CD4-positive, alpha-beta T cell (primary cell): Measurements from ENCODE around the gene STX11. TPM values are rescaled to one million over a fixed set of nuclear protein-coding genes. Genes with fewer than 3 reads are reported as not detected.
"Not testable (repeated sequence)": the region's sequence is repeated elsewhere in the genome, so short reads cannot be mapped to it uniquely, and the experiment has no call there.

Source experiments
- ATAC-seq: fragments of 200-7000 bp; cut with Tn5 transposase; one replicate; pipeline ENCODE4 v1.10.0; 2022; ENCODE audit warnings: mild to moderate bottlenecking; ENCODE audit not compliant: poor library complexity
- CTCF ChIA-PET: fragments of 350-600 bp; sonication (Branson Sonifier 250); formaldehyde crosslinking; loops from one replicate; lab custom pipeline; 2021; ENCODE audit warnings: antibody characterized with exemption, inconsistent platforms; lab: Charles Lee
- POLR2A ChIA-PET: fragments of 350-600 bp; sonication (Branson Sonifier 250); formaldehyde crosslinking; loops from one replicate; lab custom pipeline; 2021; ENCODE audit warnings: antibody characterized with exemption, inconsistent platforms; lab: Charles Lee
- DNase-seq, 14 experiments: peaks; one replicate each; pipeline ENCODE4 v3.0.0-alpha.2; 2013 to 2020; ENCODE audit warnings: mixed read lengths in 2 of 14
- H3K27ac ChIP-seq, 2 donors: one replicate each; pipeline versions ENCODE4 v1.5.1 to v1.7.0; 2013; ENCODE audit warnings: low read length in 2 of 2, low read depth in 1 of 2, mild to moderate bottlenecking in 1 of 2
- H3K27me3 ChIP-seq, 2 experiments: 1 replicate in 1 of 2; 2 replicates in 1 of 2; pipeline versions ENCODE4 v1.6.1 to v1.7.0; 2013; ENCODE audit warnings: low read length in 2 of 2, control low read depth in 1 of 2, mild to moderate bottlenecking in 1 of 2, moderate library complexity in 1 of 2; ENCODE audit not compliant: insufficient read depth in 2 of 2, control insufficient read depth in 1 of 2
- H3K36me3 ChIP-seq: one replicate; pipeline ENCODE4 v1.6.1; 2013; ENCODE audit warnings: low read length, control low read depth; ENCODE audit not compliant: insufficient read depth
- H3K4me1 ChIP-seq: one replicate; pipeline ENCODE4 v1.6.1; 2013; ENCODE audit warnings: low read length, control low read depth; ENCODE audit not compliant: insufficient read depth
- H3K4me3 ChIP-seq: one replicate; pipeline ENCODE4 v1.5.1; 2013; ENCODE audit warnings: mild to moderate bottlenecking, low read length, moderate library complexity
- H3K9me3 ChIP-seq, 2 experiments: 1 replicate in 1 of 2; 2 replicates in 1 of 2; pipeline versions ENCODE4 v1.6.1 to v1.7.0; 2013; ENCODE audit warnings: low read length in 2 of 2, mild to moderate bottlenecking in 2 of 2, control low read depth in 1 of 2, moderate library complexity in 1 of 2; ENCODE audit not compliant: control insufficient read depth in 1 of 2, insufficient read depth in 1 of 2
- H3K27ac Mint-ChIP-seq: one replicate; pipeline ENCODE4 v1.8.0; 2020; ENCODE audit warnings: mixed read lengths
- H3K27me3 Mint-ChIP-seq: one replicate; pipeline ENCODE4 v1.8.0; 2021; ENCODE audit warnings: mixed read lengths
- H3K36me3 Mint-ChIP-seq: one replicate; pipeline ENCODE4 v1.8.0; 2021; ENCODE audit warnings: low read depth, mixed read lengths
- H3K4me1 Mint-ChIP-seq: one replicate; pipeline ENCODE4 v1.8.0; 2021; ENCODE audit warnings: low read depth, mixed read lengths
- H3K4me3 Mint-ChIP-seq: one replicate; pipeline ENCODE4 v1.8.0; 2020; ENCODE audit warnings: mild to moderate bottlenecking, mixed read lengths
- H3K9me3 Mint-ChIP-seq: one replicate; pipeline ENCODE4 v1.8.0; 2020; ENCODE audit warnings: mixed read lengths
- CTCF ChIP-seq: fragments of 200-600 bp; IDR thresholded peaks from one replicate; pipeline ENCODE4 v1.8.0; 2022; ENCODE audit warnings: antibody characterized with exemption, mild to moderate bottlenecking
- intact Hi-C, 2 experiments: fragments of 100-400 bp; cut with DNase I in 1 of 2; cut with micrococcal nuclease in 1 of 2; formaldehyde crosslinking; loops; one replicate each; pipeline versions ENCODE4 v1.15.1 to v1.9.0; 2023 to 2025; cut with DNase I, micrococcal nuclease
- total RNA-seq, 174 experiments: library from RNA in 2 of 174; stranded (reverse) in 2 of 174; gene quantifications; one replicate each; pipeline ENCODE4 v1.2.3 and lab custom pipeline; 2021 to 2026

Gene STX11
- total RNA-seq, 2 experiments from 2014 or later, result 16.1 to 16.8 TPM

DNA sequence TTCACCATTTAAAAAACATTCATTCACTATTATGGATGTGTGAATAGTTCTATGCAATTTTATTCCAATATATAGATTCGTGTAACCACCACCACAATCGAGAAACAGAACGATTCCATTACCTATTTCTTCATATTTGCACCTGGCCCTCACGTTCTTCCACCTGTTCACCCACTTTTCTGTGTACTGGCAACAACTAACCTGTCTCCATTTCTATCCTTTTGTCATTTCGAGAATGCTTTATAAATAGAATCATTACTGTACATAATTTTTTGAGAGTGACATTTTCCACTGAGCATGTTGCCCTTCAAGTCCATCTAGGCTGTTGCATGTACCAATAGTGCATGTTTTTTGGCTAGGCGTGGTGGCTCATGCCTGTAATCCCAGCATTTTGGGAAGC is 23.2 kb upstream of the STX11 start:
- no peak for ATAC-seq
- POLR2A ChIA-PET, result no interaction called here
- Mint-ChIP-seq H3K4me3 (no peak overlapping the region), H3K9me3 (no peaks in the 10 kb centered on the region), H3K27ac (no peak overlapping the region), H3K27me3 (no peaks in the 10 kb centered on the region), H3K36me3 (no peaks in the 10 kb centered on the region), H3K4me1 (peaks cover 6% of the 10 kb centered on the region)
- Histone ChIP-seq H3K4me1 (peaks cover 4% of the 10 kb centered on the region), H3K36me3 (no peaks in the 10 kb centered on the region), H3K4me3 (no peak overlapping the region), H3K27ac (no peak overlapping the region), H3K27me3 (no peaks in the 10 kb centered on the region), H3K9me3 (no peaks in the 10 kb centered on the region)
- TF ChIP-seq CTCF, result no peak
- CTCF ChIA-PET, result interaction anchor here (1.6 kb wide), 1 partner anchor 11 kb away, joined by 3 read pairs; no protein-coding TSS in a partner anchor
- intact Hi-C loops, result no loop called here
- DNase-seq, result no peak

- no peaks in the 10 kb centered on the region for H3K9me3 Mint-ChIP-seq
- H3K4me1 Mint-ChIP-seq, result peaks cover 6% of the 10 kb centered on the region
Measured at GRCh38 chr6:144129469-144129868, 20.8 kb upstream of the STX11 start.

DNA sequence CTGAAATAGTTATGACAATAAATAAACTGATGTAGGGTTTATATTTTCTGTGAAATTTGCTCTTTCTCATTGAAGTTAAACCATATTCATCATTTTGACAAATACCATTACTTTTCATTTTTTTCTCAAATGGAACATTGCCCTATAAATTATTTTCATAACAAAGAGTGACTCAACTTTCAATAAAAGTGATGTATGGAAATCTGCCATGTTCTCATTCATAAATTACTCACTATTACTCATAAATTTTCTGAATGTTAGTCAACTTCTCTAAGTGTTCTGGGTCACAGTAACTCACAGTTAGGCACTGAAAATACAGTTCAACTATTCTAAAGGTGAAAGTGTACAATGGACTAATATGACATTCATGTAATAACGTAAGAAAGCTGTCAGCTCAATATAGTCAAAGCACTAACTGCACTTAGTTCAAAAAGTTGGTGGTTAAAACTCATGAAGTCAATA is 19.0 kb upstream of the STX11 start:
- DNase-seq, result no peak
- no peaks in the 10 kb centered on the region for H3K27me3 ChIP-seq
- ChIA-PET CTCF (no interaction called here), POLR2A (no interaction called here)
- Mint-ChIP-seq H3K27me3 (no peaks in the 10 kb centered on the region), H3K4me3 (no peak overlapping the region), H3K36me3 (no peaks in the 10 kb centered on the region), H3K27ac (no peak overlapping the region), H3K4me1 (peaks cover 6% of the 10 kb centered on the region), H3K9me3 (no peaks in the 10 kb centered on the region)
- H3K27ac ChIP-seq, result no peak overlapping the region
- no peaks in the 10 kb centered on the region for H3K9me3 ChIP-seq
- TF ChIP-seq CTCF, result peak; percentile 3
- H3K36me3 ChIP-seq, result no peaks in the 10 kb centered on the region
- H3K4me3 ChIP-seq, result no peak overlapping the region
- peaks cover 4% of the 10 kb centered on the region for H3K4me1 ChIP-seq
- intact Hi-C loops, result no loop called here
- ATAC-seq, result no peak

More at GRCh38 chr6:144129469-144129868, 20.8 kb upstream of the STX11 start:
- intact Hi-C loops, result no loop called here
- no peaks in the 10 kb centered on the region for H3K36me3 Mint-ChIP-seq
- Histone ChIP-seq H3K36me3 (no peaks in the 10 kb centered on the region), H3K4me1 (peaks cover 4% of the 10 kb centered on the region), H3K27me3 (no peaks in the 10 kb centered on the region), H3K27ac (no peak overlapping the region), H3K9me3 (no peaks in the 10 kb centered on the region), H3K4me3 (no peak overlapping the region)
- no peaks in the 10 kb centered on the region for H3K27me3 Mint-ChIP-seq
- no peak for TF ChIP-seq CTCF
- H3K27ac Mint-ChIP-seq, result no peak overlapping the region
- ATAC-seq (no peak), DNase-seq (no peak)
- ChIA-PET CTCF (interaction anchor here (1.6 kb wide), 1 partner anchor 75 kb away, joined by 4 read pairs; no protein-coding TSS in a partner anchor), POLR2A (interaction anchor here (1.1 kb wide), 1 partner anchor 22 kb away, joined by 3 read pairs; no protein-coding TSS in a partner anchor)
- H3K4me3 Mint-ChIP-seq, result no peak overlapping the region

DNA sequence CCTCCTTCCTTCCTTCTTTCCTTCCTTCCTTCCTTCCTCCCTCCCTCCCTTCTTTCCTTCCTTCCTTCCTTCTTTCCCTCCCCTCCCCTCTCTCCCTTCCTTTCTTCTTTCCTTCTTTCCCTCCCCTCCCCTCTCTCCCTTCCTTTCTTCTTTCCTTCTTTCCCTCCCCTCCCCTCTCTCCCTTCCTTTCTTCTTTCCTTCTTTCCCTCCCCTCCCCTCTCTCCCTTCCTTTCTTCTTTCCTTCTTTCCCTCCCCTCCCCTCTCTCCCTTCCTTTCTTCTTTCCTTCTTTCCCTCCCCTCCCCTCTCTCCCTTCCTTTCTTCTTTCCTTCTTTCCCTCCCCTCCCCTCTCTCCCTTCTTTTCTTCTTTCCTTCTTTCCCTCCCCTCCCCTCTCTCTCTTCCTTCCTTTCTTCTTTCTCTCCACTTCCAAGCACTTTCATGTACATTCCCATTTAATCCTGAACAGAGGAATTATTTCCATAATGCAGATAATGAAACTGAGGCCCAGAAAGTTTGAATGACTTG is 18.1 kb upstream of the STX11 start:
- intact Hi-C loops, H3K4me1 ChIP-seq, POLR2A ChIA-PET, H3K9me3 Mint-ChIP-seq, H3K4me1 Mint-ChIP-seq, H3K36me3 ChIP-seq, H3K9me3 ChIP-seq, H3K27me3 Mint-ChIP-seq, H3K4me3 Mint-ChIP-seq, CTCF ChIA-PET, DNase-seq, H3K4me3 ChIP-seq, H3K27ac ChIP-seq, H3K27ac Mint-ChIP-seq, H3K36me3 Mint-ChIP-seq, ATAC-seq, H3K27me3 ChIP-seq: not testable (repeated sequence)
